ENCODE results near the gene BRD3. TPM values are rescaled to one million over a fixed set of nuclear protein-coding genes. Genes with fewer than 3 reads are reported as not detected.

BRD3 gene
- total RNA-seq, 1 donor from 2014 or later: 72.4 TPM

GRCh38 chr9:134100040-134100439 lies 32.2 kb upstream of the BRD3 start:
- TF ChIP-seq CTCF (conservative IDR thresholded peaks at IDR 0.05): no peak
- no peaks in the 10 kb centered on the region for H3K4me1 Mint-ChIP-seq (ENCODE audit: unreplicated experiment)
- H3K9me3 Mint-ChIP-seq: peaks cover 6% of the 10 kb centered on the region
- peaks cover 21% of the 10 kb centered on the region for H3K27me3 Mint-ChIP-seq
- no peak for DNase-seq (ENCODE audit: extremely low spot score, unreplicated experiment)
- no peak overlapping the region for H3K27ac Mint-ChIP-seq
- no peaks in the 10 kb centered on the region for H3K36me3 Mint-ChIP-seq
- no peak overlapping the region for H3K4me3 Mint-ChIP-seq

- Mint-ChIP-seq H3K36me3 (no peaks in the 10 kb centered on the region), H3K4me1 (ENCODE audit: unreplicated experiment) (no peaks in the 10 kb centered on the region), H3K27me3 (peaks cover 22% of the 10 kb centered on the region), H3K9me3 (peaks cover 6% of the 10 kb centered on the region), H3K4me3 (no peak overlapping the region), H3K27ac (no peak overlapping the region)
- DNase-seq (ENCODE audit: extremely low spot score, unreplicated experiment): no peak
- peak; percentile 79 for TF ChIP-seq CTCF (conservative IDR thresholded peaks at IDR 0.05)
Observed at GRCh38 chr9:134099123-134099761, 31.4 kb upstream of the BRD3 start.

GRCh38 chr9:134089972-134090371 lies 22.1 kb upstream of the BRD3 start:
- no peaks in the 10 kb centered on the region for H3K9me3 Mint-ChIP-seq
- no peaks in the 10 kb centered on the region for H3K4me1 Mint-ChIP-seq (ENCODE audit: unreplicated experiment)
- no peak overlapping the region for H3K27ac Mint-ChIP-seq
- H3K4me3 Mint-ChIP-seq: no peak overlapping the region
- H3K36me3 Mint-ChIP-seq: no peaks in the 10 kb centered on the region
- DNase-seq (ENCODE audit: extremely low spot score, unreplicated experiment): no peak
- H3K27me3 Mint-ChIP-seq: peaks cover 15% of the 10 kb centered on the region
- no peak for TF ChIP-seq CTCF (conservative IDR thresholded peaks at IDR 0.05)

GRCh38 chr9:134088063-134088725 lies 20.4 kb upstream of the BRD3 start:
- H3K27ac Mint-ChIP-seq: no peak overlapping the region
- no peaks in the 10 kb centered on the region for H3K9me3 Mint-ChIP-seq
- H3K4me1 Mint-ChIP-seq (ENCODE audit: unreplicated experiment): no peaks in the 10 kb centered on the region
- no peaks in the 10 kb centered on the region for H3K36me3 Mint-ChIP-seq
- no peak overlapping the region for H3K4me3 Mint-ChIP-seq
- peaks cover 15% of the 10 kb centered on the region for H3K27me3 Mint-ChIP-seq
- TF ChIP-seq CTCF (conservative IDR thresholded peaks at IDR 0.05): no peak
- DNase-seq (ENCODE audit: extremely low spot score, unreplicated experiment): no peak

- no peaks in the 10 kb centered on the region for H3K4me1 Mint-ChIP-seq (ENCODE audit: unreplicated experiment)
- H3K9me3 Mint-ChIP-seq: no peaks in the 10 kb centered on the region
- no peak for TF ChIP-seq CTCF (conservative IDR thresholded peaks at IDR 0.05)
- H3K36me3 Mint-ChIP-seq: no peaks in the 10 kb centered on the region
- H3K27ac Mint-ChIP-seq: no peak overlapping the region
- H3K4me3 Mint-ChIP-seq: no peak overlapping the region
- no peak for DNase-seq (ENCODE audit: extremely low spot score, unreplicated experiment)
- H3K27me3 Mint-ChIP-seq: peaks cover 21% of the 10 kb centered on the region
Observed at GRCh38 chr9:134085674-134086073, 17.8 kb upstream of the BRD3 start.
